DMS153 treated with DMSO at 0.1 percent for 48 hours (cell line): ENCODE results near the gene WBP11.

ENCODE experiments used
- DNase-seq: peaks from one replicate; lab custom pipeline; 2025; ENCODE audit not compliant: unreplicated experiment; lab: John Stamatoyannopoulos, UW

WBP11 gene

DNA sequence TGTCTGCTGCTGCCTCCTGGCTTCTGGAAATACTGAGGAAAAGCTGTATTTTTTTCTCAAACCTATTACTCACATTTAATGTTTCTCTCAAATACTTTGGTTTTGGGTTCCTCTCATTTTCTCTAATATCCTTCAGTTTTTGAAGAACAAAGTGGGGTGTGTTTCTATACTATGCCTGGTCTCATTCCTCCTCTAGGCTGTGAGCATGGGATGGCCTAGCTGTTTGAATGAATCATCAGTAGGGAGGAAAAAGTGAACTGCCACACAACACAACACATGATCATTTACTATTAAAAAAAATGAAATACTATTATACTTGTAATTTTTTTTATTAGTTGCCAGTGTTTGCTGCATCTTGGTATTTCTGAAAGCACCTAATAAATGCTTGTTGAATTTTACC is 22.0 kb upstream of the WBP11 start:
- DNase-seq = no peak

DNA sequence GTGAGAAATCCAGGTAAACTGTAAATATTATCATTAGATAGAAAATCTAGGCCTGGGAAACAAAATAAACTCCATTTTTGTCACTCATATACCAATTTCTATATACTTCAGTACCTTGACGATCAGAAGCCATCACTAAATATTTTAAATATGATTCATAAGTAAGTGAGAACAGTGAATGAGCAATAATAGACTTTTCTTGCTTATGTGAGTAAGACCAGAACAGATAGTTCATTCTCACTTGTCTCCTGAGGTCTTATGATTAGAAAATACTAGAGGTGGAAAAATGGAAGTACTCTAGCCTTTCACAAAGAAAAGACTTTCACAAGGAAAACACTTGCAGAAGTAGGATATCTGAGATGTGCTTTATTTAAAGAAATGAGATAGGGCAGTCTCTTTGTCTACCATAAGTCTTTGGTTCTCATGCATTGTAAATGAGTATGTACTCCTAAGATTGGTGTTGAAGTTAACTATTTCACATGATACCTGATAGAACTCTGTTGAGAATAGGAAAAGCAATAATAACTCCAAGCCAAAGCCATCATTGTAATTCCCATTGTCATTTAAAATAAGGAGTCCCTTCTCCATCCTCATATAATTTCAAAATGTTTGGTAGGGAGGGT is 20.8 kb upstream of the WBP11 start:
- no peak for DNase-seq

DNA sequence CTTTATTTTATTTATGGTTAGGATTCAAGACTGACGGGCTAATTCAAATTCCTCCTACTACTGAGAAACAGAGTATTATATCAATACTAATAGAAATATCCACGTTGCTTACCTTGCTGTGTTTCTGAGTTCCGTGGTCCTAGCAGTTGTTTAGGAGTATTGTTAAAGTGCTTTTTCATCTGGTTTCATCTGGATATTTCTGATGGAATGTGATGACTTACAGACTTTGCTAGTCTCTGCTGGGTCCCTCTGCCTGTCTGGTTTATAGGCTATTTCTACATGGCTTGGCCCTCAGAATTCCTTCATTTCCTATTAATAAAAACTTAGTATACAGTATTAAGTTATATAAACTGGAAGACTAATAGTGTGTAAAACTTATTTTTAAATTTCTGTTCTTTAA is 10.7 kb upstream of the WBP11 start, which contains the start of gene SMCO3:
Gene SMCO3 (minus strand): TSS at position 169 of the 400 bp plus-strand sequence. CDS start 7,502 bp downstream, outside the sequence.
- no peak for DNase-seq

DNA sequence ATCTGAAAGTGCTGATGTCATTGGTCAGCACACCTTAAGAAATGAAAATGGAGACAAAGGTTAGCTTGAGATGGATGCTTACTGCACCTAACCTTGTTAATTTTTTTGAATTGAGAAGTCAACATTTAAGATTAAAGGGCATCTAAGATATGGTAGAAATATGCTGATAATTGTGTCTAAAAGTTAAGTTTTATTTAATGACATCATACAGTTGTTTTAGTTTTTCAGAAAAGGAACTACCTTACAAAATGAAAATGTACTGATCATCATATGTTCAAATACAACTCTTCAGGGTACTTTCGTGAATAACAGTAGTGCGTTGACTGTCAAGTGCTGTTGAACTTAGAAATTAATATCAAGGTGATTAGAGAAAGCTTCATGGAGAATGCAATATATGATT is 8.2 kb upstream of the WBP11 start:
- no peak for DNase-seq

DNA sequence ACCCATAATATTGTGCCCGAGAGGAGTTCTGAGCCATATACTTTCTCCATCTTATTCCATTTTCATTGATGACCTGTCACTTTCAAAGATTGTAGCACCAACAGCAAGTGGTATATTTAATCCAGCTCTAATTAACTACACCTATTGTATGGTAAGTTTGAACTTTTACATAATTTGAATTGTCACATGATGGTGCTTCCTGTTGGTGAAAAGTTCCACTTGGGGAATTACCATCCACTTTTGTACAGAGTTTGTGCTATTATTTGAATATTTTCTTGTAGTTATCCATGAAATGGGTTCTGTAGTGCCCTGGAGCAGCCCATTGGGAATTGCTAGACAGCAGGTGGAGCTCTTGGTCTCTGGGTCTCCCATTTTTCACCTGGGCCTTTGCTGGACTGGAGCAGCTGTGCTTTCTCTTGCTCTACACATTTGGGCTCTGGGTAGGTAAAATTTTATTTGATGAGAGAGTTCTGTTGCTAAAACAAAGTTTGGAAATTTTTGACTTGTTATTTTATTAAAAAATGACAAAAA is 7.7 kb upstream of the WBP11 start:
- no peak for DNase-seq

DNA sequence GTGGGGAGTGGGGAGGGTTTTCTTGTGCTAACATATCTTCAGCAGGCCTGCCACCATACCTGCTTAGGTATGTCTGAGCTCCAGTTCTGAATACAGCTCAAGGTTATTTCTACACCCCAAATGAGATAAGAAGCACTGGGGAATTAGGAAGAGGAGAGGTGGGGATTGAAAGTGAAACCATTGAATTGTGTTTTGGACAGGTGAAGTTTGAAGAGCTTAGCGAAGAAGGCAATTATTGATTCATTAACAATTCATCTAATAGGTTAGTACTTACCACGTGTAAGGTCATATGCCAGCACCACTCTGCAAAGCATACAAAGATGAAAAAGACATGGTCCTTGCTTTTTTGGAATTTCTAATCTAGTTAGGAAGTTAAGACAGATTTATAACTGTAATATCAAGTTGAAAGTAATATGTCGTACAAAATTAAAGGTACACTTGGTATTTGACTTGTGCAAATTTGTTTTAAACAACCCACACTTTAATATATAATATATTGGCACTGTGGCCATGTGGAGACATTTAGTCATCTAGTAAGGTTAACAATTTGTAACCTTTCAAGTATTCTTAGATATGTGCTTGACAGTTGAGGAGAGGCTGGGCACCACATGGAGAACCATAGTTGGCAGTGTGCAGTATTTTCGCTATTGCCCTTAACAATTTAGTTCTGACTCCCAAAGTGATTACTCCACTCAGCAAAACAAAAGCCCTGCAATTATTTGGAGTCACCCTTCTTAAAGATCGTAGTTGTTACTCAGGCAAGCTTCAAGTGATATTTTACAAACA is 7.1 kb upstream of the WBP11 start:
- DNase-seq = no peak

DNA sequence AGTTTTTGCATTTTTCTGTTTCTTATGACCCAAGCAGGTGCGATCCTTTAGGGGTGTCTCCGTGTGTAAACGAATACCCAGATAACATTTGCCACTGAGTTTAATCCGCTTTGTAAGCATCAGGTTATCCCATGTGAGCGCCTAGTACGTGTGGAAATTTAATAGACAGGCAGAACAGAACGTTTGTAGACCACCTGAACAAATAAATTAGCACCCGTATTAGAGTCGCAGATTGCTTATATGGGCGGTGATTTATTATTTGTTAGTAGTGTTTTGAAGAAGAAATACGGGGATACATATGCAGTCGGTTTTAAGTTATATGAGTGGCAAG is 517 bp upstream of the WBP11 start:
- DNase-seq = no peak

DNA sequence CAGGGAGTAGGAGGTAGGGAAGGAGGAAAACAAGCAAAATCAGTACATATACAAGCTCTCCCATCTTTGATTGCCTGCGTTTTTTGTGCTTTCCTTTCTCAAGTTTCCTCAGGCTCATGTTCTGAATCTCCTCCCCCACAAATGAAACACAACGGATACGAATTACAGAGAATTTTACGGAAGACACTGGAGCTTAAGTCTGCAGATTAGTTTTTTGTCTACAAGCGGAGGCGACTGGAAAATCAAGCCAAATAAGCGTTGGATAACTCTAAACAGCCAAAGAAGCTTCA is 612 bp downstream of the WBP11 start:
- no peak for DNase-seq

DNA sequence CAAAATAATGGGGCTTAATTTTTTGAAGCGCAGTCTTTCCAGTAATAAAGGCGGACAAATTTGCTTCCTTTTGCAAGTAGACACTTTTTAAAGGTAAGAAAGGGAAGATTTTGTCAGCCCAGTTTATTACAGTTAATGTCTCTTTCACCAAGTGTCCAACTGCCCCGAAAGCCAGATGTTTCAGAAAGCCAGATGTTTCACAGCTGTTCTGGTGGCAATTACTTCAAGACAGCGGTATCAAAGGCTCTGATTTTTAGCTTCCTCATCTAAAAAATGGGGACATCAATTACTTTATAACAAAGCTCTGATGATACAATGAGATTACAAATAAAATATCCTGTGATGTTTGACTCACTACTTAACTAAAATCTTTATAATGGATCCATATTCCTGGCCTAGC is 1.0 kb downstream of the WBP11 start:
- no peak for DNase-seq

DNA sequence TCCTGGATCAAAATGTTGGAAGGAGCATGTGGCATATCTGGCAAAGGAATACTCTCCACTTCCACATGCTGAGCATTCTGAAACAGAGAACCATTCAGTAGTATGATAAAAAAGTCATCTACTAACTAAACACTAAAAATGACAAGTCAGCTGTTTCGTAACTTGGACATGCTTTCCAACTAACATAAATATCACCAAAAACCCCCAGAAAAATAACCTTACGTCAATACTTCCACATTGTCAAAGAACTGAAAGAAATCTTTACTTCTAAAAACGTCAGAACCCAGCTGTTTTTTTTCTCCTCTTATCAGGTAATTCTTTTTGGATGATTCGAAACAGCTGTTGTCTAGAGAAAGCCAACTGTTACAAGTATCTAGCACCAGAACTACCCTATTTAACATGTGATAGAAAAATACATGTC is 8.2 kb downstream of the WBP11 start:
- no peak for DNase-seq

DNA sequence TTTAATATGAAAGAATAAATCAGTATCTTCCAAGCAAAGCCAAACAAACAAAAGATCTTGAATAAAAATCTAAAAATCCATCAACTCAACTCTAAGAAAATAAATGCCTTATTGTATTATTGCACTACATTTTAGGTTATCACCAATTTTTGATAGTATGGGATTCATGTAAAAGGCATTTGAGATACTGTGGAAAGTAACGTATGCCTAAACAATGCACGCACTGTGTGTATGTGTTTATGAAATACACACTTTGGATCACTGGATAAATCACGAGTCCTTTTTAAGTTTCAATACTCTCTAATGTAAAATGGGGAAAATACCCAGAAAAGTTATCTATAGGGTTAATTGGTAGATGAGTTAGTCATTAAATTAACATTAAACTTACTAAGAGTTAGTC is 17.7 kb downstream of the WBP11 start:
- no peak for DNase-seq

DNA sequence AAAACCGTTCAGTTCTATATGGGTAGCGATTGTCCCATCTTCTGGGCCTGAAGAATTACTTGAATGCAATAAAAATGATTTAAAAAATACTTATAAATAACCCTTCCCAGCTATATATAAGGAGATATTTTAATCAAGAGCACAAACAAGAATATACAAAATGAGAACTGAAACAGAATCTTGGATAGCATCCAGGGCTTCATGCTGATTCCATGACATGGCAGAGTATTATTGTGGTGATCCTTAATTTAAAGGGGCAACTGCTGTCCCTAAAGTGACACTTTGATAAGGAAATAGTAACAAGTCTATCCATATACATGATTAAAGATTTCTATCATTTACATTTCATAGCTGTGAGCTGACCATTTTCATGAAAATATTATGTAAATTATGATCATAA is 18.8 kb downstream of the WBP11 start:
- no peak for DNase-seq

DNA sequence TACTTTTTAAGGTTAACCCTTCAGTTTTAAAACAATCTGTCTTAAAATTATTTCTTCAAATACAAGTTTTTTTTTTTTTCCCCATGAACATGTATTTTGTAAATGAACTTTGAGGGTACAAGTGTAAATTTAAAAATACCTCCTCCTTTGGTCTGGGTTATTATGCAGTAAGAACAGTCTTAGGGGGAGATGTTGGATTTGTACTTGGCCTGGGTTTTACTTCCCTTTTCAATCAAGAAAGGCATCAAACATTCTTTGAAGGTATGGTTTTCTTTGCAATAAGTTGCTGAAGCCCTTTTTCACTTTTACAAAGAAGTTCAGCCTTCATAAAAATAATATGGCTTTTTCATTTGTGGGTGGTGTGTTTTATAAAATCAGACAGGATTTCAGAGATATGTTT is 20.5 kb downstream of the WBP11 start:
- DNase-seq = no peak

DNA sequence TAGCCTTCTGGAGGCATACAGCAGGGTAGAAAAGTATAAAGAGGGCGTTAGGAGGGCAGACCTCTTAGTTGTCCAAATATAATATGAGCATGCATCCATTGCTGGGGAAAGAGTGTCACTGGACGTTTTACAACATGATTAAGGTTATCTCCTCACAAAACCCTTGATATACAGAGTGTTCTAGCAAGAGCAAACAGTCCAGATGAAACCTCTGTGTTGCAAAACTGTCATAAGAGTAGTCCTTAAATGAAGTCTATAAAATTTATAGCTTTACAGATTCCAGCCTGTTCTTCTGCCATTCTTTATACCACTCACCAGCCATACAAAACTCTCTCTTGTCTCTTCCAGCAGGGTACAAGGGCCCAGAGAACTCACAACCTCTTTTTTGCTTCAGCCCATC is 21.7 kb downstream of the WBP11 start:
- no peak for DNase-seq

DNA sequence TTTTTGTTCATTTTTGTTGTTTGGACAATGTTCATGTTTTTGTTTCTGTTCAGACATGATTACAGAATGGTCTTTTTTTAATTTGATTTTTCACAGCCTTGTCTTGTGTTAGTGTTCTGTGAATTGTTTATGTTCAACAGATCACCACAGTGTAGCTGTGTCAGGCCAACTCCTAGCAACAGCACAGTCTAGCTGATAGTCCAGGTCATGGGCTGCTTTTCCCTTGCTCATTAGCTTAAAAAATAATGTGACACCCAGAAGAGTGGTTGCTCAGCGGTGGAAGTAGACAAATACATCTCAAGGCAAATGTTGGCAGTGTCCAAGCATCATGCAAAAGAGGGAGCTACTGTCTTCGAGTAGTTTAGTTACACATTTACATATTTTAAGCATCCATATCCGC is 22.4 kb downstream of the WBP11 start:
- no peak for DNase-seq

DNA sequence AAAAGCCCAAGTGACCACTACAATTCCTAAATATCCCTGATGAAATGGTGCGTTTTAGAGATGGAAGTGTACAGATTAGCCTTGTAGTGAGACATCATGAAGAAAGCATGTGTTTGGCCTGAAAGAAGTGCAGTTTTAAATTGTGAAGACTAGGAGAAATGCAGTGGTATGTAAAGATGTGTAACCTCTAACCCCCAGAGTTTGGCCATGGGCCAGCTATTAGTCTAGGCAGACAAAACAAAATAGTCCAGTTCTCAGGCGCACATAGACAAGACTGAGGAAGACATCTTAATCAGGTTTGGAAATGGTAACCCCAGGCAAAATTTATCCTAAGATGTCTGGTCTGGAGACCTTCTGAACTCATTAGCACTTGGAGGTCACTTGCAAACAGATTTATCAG is 23.4 kb downstream of the WBP11 start:
- DNase-seq = no peak

DNA sequence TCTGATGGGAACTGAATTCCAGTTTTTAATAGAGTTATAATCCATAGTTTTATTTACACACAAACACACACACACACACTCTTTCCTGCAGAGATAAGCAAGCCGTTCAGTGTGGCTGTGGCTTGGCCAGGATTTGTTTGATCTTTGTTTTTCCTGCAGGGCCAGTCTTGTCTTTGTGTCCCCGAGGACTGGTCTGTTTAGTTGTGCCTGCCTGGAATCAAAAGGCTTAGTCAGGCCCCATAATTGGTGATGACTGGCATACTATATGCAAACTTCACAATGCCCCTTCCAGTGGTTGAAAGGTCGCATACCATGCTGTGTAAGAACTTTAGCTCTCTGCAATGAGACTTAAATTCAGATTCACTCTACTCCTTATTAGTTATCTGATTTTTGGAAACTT is 26.0 kb downstream of the WBP11 start:
- peak; percentile 10 for DNase-seq

DNA sequence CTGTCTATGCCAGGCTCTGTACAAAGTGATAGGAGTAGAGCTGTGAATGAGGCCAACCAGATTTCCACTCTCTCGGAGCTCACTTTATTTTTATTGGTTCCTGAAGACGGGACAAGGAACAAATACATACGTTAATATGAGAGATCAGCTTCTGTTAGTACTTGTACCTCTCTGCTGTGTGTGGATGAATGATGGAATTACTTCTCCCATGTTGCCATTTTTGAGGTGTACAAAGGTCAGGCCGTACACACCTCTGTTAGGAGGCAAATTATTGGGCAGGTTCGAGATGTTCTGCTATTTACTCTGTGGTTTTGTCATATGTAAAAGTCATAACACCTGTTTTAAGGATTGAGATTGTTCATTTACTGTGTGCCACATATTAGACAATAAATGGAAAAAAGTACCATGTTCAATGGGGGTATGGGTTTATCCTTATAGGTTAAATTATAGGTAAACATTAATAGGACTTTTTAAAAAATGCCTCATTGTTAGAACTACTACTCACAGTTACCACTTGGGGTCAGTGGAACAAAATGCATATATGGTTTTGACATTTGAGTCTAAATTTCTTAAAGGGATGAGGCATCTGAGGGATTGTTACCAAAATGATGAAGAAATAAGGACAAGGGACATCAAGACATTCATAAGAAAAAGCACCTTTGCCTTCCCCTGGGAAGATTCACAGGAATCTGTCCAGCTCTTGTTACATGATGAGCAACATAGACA is 26.9 kb downstream of the WBP11 start:
- no peak for DNase-seq

DNA sequence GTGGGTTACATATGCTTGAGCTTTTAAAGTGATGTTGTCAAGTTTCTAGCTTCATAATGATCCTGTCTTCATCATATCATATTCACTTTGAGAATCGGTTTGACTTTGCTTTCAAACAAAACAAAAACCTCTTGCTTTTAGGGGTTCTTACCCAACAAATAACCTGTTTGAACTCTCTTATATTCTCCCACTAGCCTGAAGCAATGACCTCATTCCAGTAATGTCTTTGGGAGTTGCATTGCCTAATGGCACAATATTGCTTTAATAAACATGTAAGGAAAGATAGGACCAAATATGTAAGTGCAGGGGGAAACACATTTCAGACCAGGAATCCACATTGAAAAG is 27.7 kb downstream of the WBP11 start:
- no peak for DNase-seq

DNA sequence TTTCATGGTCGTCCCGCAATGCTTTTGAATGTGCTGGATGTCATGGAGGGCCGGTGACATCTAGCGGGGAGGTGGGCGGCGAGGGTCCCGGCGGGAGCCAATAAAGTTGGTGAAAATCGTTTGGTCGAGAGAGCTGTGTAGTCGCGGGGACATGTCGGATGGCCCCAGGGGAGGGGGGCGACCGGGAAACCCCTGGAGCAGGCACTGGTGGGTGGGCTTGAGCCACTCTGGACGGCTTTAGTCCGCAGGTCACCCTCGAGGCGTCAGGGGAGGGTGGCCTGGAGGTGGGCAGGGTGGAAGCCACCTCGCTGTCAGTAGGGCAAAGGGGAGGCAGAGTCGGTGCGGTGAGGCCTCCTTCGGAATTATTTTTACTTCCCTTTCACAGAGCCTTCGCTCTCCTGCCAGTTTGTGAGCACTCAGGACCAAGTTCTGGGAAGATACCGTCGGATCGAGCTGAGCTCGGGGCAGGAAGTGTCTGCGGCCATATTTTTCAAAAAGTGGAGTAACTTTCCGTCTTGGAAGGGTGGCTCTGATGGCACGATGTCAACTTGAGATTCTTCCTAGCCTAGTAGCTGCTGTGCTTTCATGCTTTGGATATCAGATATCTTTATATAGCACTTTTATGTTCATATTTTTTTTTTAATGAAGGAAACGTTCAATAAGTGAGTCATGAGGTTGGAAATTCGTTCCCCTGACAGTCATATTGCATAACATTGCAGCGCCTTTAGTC is 28.2 kb downstream of the WBP11 start:
- no peak for DNase-seq

DNA sequence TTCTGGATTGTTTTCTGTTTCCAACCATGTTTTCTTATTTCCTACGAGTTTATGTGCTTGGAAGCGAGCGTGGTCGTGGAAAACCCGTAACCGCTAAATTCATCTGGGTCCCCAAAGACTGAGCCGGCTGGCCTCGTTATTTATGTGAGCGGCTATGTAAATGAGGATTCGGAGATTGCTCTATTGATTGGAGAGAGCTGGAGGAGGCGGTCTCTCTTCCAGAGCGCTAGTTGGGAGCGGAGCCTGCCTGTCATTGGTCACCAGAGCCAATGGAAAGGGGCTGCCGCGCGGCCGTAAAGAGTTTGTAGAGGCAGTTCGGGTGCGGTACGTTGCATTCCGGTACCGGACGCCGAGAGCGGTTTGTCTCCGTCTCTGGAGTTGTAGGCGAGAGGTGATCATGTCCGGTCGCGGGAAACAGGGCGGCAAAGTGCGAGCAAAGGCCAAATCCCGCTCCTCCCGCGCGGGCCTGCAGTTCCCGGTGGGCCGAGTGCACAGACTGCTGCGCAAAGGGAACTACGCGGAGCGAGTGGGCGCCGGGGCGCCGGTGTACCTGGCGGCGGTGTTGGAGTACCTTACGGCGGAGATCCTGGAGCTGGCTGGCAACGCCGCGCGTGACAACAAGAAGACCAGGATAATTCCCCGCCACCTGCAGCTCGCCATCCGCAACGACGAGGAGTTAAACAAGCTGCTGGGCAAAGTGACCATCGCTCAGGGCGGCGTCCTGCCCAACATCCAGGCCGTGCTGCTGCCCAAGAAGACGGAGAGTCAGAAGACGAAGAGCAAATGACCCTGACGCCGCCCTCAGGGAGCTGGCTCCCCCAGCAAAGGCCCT is 29.0 kb downstream of the WBP11 start:
- peak; percentile 97 for DNase-seq
